RWPE1 (cell line): ENCODE measurements around the gene SLC5A12.
"Not testable (repeated sequence)": the region's sequence is repeated elsewhere in the genome, so short reads cannot be mapped to it uniquely, and the experiment has no call there.

ENCODE experiments used
- CTCF ChIA-PET: fragments of 350-600 bp; sonication (Branson Sonifier 250); formaldehyde crosslinking; extraction: SDS; loops from one replicate; lab custom pipeline; 2021; lab: Yijun Ruan, JAX
- POLR2A ChIA-PET: fragments of 400-600 bp; formaldehyde crosslinking; extraction: SDS; loops from one replicate; lab custom pipeline; 2020; ENCODE audit warnings: antibody characterized with exemption; ENCODE audit not compliant: low non-redundant PET; lab: Yijun Ruan, JAX
- DNase-seq: peaks from one replicate; pipeline ENCODE4 v3.0.0; 2012; ENCODE audit warnings: low spot score
- H3K27ac ChIP-seq: fragments of 450-650 bp; 2 replicates; pipeline ENCODE4 v1.5.1; 2017
- TF ChIP-seq, protein P1 (sequence below): fragments of 450-650 bp; conservative IDR thresholded peaks from 2 replicates; pipeline ENCODE4 v1.5.1; 2017; ENCODE audit warnings: low read depth, mild to moderate bottlenecking

SLC5A12 gene

DNA sequence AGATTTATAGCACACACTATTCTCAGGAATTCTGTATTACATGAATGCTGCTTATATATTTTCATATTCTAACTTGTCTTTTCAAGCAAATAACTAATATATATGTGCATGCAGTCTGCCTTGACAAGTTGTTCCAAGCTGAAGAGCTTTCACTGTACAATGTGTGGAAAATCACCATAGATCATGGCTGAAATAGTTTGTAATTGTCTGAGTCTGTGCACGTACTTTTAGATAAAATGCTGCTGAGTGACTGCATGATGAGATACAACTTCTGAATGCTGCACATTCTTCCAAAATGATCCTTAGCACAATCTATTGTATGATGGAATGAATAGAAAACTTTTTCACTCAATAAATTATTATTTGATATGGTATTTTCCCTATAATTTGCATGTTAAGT is 58.9 kb downstream of the SLC5A12 start:
- no peak overlapping the region for H3K27ac ChIP-seq
- TF ChIP-seq, protein P1, sequence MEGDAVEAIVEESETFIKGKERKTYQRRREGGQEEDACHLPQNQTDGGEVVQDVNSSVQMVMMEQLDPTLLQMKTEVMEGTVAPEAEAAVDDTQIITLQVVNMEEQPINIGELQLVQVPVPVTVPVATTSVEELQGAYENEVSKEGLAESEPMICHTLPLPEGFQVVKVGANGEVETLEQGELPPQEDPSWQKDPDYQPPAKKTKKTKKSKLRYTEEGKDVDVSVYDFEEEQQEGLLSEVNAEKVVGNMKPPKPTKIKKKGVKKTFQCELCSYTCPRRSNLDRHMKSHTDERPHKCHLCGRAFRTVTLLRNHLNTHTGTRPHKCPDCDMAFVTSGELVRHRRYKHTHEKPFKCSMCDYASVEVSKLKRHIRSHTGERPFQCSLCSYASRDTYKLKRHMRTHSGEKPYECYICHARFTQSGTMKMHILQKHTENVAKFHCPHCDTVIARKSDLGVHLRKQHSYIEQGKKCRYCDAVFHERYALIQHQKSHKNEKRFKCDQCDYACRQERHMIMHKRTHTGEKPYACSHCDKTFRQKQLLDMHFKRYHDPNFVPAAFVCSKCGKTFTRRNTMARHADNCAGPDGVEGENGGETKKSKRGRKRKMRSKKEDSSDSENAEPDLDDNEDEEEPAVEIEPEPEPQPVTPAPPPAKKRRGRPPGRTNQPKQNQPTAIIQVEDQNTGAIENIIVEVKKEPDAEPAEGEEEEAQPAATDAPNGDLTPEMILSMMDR, result no peak
- POLR2A ChIA-PET, result no interaction called here
- CTCF ChIA-PET, result no interaction called here
- no peak for DNase-seq

- CTCF ChIA-PET, result no interaction called here
- POLR2A ChIA-PET, result no interaction called here
- H3K27ac ChIP-seq, result no peak overlapping the region
- TF ChIP-seq, protein P1, result no peak
- no peak for DNase-seq
These were observed 66.6 kb downstream of the SLC5A12 start for GRCh38 chr11:26655287-26655686.

DNA sequence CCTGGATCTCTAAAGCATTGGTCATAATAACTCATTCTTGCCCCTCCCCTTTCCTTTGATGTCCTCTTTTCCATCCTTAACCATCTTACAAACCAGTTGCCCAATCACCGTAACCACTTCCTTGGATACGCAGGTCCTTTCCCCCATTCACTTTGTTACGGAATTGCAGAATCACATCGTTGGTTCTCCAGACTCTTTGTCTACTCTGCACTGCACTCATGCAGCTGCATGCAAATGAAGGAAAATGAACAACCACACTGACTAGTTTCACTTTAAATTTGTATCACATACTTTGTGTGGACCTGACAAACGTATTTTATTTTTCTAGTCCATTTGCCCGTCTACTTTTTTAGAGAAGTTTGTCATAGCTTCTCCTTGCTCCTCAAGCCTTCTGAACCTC is 69.9 kb downstream of the SLC5A12 start:
- ChIA-PET POLR2A (no interaction called here), CTCF (interaction anchor here (1.1 kb wide), 1 partner anchor 129 kb away, joined by 3 read pairs; no protein-coding TSS in a partner anchor)
- no peak for DNase-seq
- H3K27ac ChIP-seq, result no peak overlapping the region
- TF ChIP-seq, protein P1, result no peak

DNA sequence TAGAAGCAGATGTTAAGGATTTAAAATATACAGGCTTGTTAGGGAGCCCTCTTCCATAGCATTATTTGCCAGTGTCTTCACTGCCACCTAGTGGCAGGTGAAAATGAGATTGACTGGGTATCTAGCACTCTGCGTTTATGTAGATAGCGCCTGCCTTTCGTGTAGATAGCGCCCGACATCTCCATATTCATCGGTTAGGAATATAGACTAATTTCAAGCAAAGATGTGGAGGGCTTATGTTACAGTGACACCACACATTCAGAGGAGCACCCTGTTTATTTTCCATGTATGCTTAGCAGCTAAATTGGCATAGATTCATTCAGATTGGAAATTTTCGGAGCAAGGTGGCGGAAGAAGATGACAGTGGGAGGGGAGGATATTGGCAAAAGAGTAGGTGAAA is 72.0 kb downstream of the SLC5A12 start:
- POLR2A ChIA-PET, result no interaction called here
- CTCF ChIA-PET, result interaction anchor here (0.5 to 1.1 kb wide), 3 partner anchors 116 to 502 kb away, joined by 3 to 6 read pairs (median 3); no protein-coding TSS in a partner anchor
- peak; percentile 55 for DNase-seq
- no peak overlapping the region for H3K27ac ChIP-seq
- TF ChIP-seq, protein P1, result peak; percentile 83

GRCh38 chr11:26643314-26643713 is 78.5 kb downstream of the SLC5A12 start:
- DNase-seq, POLR2A ChIA-PET, CTCF ChIA-PET, H3K27ac ChIP-seq: not testable (repeated sequence)

- ChIA-PET POLR2A (no interaction called here), CTCF (no interaction called here)
- no peak for DNase-seq
- TF ChIP-seq, protein P1, result no peak
- no peak overlapping the region for H3K27ac ChIP-seq
These were observed 89.1 kb downstream of the SLC5A12 start for GRCh38 chr11:26632691-26633159.

- ChIA-PET CTCF (interaction anchor here (0.6 kb wide), 1 partner anchor 9 kb away, joined by 3 read pairs; no protein-coding TSS in a partner anchor), POLR2A (no interaction called here)
- no peak overlapping the region for H3K27ac ChIP-seq
- peak; percentile 2 for DNase-seq
- TF ChIP-seq, protein P1, result no peak
These were observed 95.5 kb downstream of the SLC5A12 start for GRCh38 chr11:26626346-26626745.
